Measurements from ENCODE around the gene AP5S1.

GRCh38 chr20:3876000-3876399 lies 55.7 kb downstream of the AP5S1 start:
- TF ChIP-seq CTCF (IDR thresholded peaks at IDR 0.05) (no peak), POLR2A (IDR thresholded peaks at IDR 0.05) (no peak)

Data from adrenal gland (tissue), 5 donors.